IPS-18c (cell line): ENCODE data around the gene ASCL5.

Experiments used
- H3K4me3 ChIP-seq: 2 replicates; pipeline ENCODE4 v1.7.0; 2013; ENCODE audit warnings: low read depth, mild to moderate bottlenecking, low read length, moderate library complexity; ENCODE audit not compliant: insufficient read depth
- H3K9me3 ChIP-seq: one replicate; pipeline ENCODE4 v1.6.1; 2013; ENCODE audit warnings: mild to moderate bottlenecking, low read length, moderate library complexity; ENCODE audit not compliant: control insufficient read depth, insufficient read depth

ASCL5 gene

GRCh38 chr1:201156346-201156745, 29.4 kb upstream of the ASCL5 start:
- no peak overlapping the region for H3K4me3 ChIP-seq
- no peaks in the 10 kb centered on the region for H3K9me3 ChIP-seq

DNA sequence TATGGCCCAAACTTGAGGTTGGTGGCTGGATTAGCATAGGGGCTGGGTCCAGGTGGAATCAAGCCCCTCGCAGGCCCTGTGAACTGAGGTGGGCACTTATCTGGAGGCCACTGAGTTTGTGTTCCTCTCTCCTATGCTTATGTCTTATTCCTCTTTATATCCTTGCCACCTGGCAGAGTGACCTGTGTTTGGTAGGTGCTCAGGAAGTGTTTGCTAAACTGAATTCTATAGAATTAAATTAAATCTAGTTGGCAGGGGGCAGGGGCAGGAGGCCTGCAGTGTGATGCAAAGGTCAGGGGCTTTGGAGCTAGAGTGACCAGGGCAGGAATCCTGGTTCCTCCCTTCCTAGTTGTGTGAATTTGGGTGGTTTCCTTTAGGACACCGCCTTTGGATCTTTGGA, 28.4 kb upstream of the ASCL5 start:
- H3K4me3 ChIP-seq: no peak overlapping the region
- no peaks in the 10 kb centered on the region for H3K9me3 ChIP-seq

DNA sequence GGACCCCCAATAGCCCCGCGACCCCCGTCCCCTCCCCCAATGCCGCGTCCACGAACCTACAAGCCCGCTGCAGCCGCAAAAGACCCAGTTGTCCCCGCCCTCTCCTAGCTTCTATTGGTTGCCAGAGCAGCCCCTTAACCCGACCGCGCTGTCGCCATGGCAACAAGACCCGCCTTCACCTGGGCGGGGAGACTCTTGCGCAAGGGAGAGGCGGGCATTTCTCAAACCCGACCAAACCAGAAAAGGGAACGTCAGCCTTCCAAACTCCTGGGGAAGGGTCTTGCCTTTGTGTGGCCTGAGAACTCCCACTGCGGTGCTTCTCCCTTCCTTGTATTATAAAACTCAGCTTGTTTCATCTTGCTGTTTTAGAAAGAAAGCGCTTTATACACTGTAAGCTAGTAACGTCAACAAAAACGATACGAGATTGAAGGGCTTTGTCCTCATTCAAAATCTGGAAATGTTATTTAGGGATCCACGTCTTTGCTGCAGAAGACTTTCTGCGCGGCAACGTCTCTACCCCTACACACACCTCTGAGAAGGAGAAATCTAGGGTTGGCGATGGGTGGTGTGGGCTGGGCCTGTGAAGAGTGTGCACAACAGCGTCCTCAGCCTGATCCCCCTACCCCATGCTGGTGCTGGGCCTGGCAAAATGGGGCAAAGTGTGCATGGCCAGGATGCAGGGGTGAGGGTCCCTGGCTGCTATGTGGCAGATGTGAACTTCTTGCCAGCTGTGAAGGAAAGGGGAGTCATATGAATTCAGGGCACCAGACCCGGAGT, 27.6 kb upstream of the ASCL5 start, which contains the start of gene TMEM9:
TMEM9 (minus strand) TSS at position 86 of the 777 bp plus-strand sequence. CDS start 551 bp downstream, outside the sequence.
- Histone ChIP-seq H3K9me3 (no peaks in the 10 kb centered on the region), H3K4me3 (peak within 1 kb of the TSS; percentile 79)

DNA sequence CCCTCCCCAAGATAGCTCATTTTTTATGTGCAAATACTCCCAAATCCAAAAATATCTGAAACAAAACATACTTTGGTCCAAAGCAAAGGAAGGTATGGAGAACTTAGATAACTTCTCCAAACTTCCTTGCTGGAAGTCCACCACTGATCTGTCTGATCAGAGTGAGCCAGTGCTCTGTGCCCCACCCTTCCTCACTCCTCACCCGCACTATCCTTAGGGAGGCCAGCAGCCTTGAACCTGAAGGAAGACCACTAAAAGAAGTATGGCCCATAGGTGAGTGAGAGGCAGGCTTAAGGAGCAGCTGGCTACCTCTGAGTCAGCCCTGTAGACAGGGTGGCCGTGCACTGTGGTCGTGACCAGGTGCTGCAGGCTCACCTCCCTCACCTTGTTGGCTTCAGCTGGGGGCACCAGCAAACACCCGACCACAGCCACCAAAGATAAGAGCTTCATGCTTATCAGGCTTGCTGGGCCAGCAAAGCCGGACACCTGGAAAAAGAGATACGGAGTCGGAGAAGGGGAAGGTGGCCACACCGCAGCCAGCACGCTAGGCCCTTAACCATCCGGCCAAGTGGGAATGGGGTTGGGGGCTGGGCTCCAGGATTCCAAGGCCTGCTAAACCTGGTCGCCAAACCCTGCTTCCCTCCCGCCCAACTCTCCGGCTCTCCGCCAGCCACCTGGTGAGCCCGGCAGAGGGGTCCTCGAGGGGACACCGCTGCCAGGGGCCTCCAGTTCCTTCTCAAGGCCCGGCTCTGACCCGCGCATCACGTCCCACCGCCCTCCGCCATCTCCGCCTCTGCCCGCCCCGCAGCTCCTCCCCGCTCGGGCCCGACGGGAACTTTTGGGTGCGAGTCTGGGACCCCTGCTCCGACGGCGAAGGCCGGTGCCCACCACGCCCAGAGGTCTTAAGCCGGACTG, 26.7 kb upstream of the ASCL5 start:
- Histone ChIP-seq H3K9me3 (no peaks in the 10 kb centered on the region), H3K4me3 (peak overlapping the region; percentile 79)

DNA sequence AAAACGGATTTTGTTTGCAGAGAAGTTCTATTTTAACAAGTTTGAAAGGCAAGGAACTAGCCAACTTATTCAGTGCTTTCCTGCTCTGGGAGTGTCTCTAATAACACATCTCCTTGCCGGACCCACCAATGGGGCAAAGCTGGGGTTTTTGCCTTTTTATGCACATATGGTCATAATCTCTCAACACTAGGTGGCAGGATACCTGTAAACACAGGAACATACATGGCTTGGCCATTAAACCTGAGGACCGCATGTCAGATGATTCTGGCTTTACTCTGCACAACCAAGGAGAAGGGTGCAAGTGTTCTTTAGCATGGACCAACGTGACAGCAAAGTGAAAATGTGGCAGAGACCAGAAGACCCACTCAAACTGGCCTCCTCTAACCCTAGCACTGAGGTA, 22.4 kb upstream of the ASCL5 start:
- H3K9me3 ChIP-seq: no peaks in the 10 kb centered on the region
- no peak overlapping the region for H3K4me3 ChIP-seq

- no peak overlapping the region for H3K4me3 ChIP-seq
These were observed 20.5 kb upstream of the ASCL5 start for GRCh38 chr1:201147396-201148015.

DNA sequence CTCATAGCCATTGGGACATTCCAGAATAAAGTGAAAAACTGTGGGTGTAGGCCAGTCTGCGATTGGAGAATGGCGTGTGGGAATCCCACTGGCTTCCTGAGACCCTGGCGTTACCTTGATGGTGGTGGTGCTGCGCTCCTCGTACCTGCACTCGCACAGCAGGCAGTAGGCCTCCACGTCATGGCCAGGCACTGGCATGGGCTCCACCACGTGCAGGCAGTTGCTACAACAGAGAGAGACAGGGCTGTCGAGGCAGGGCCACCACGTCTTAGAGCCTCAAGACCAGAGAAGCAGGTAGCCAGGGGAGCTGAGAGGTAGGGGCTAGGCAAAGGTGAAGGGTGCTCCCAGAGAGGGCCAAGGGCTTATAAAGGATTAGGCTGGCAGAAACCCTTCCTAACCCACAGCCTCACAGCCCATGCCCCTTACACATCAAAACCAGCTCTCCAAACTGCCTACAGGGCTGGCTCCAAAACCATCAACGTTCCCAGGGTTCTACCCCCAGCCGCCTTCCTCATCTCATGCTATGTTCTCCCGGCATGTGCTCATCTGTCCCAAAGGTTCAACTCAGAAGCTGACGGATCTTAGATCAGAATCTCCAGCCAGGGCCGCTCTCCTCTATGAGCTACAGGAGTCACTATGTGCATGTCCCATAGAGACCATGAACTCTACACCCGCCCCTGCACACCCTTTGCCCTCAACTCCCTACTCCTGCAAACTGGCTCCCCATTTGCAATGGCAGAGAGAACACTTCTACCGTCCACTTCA, 19.8 kb upstream of the ASCL5 start:
- no peaks in the 10 kb centered on the region for H3K9me3 ChIP-seq
- no peak overlapping the region for H3K4me3 ChIP-seq

More at GRCh38 chr1:201147396-201148015, 20.5 kb upstream of the ASCL5 start:
- H3K9me3 ChIP-seq: no peaks in the 10 kb centered on the region

- H3K4me3 ChIP-seq: no peak overlapping the region
- no peaks in the 10 kb centered on the region for H3K9me3 ChIP-seq
These were observed 18.8 kb upstream of the ASCL5 start for GRCh38 chr1:201145816-201146215.

- H3K4me3 ChIP-seq: no peak overlapping the region
- H3K9me3 ChIP-seq: no peaks in the 10 kb centered on the region
These were observed 18.1 kb upstream of the ASCL5 start for GRCh38 chr1:201145132-201145531.

DNA sequence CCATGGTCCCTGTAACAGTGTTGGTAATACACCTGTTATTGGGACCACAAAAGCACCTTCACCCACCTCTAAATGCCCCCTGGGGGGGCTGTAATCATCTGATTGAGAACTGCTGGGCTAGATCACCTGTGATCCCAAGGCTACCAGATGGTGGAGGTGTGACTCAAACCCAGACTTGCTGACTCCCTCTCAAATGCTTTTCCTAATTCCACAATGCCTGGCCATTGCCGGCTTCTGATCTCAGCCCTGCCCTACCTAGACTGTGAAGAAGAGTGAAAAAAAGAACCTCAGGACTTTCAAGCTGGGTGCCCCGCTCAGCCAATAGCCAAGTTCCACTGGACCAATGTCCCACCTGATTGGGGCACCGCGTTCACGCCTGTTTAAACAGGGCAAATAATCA, 17.7 kb upstream of the ASCL5 start:
- H3K4me3 ChIP-seq: no peak overlapping the region
- H3K9me3 ChIP-seq: no peaks in the 10 kb centered on the region

DNA sequence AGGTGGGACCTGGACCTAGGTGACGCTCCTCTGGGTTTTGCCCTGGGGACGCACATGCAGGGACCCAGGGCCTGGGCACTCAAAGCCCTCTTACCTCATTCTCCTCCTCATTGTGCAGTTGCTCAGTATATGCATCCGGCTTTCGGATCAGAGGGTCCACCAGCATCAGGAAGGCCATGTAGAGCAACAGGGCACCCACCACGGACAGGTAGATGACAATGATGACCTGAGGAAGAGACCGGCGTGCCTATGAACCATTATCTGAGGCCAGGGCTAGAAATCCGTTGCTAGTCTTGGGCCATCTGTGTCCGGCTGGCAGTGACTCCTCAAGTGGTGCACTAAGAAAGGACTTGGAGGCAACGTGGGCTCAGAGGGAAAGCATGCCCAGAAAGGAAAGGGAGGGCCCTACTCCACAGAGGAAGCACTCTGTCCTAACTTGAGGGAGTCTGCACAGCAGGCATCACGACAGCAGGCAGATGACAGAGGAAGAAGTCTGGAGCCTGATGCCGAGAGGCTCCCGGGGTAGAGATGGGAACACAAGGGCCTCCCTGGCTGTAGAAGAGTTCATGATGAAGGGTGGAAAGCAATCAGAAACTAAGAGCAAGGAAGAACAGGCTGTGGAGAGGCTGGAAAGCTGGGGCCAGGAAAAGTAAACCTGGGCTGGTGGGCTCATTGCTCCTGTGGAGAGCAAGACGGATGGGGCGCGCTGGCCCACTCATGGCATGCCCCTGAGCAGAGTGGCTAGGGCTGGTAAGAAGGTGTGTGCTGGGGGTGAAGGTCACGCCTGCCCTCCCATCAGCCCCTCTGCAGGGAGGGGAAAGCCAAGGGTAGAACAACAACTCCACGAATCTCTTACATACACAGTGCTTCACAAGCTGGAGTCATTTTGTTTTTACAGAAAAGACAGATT, 17.0 kb upstream of the ASCL5 start:
- no peak overlapping the region for H3K4me3 ChIP-seq
- no peaks in the 10 kb centered on the region for H3K9me3 ChIP-seq

- H3K4me3 ChIP-seq: no peak overlapping the region
- H3K9me3 ChIP-seq: no peaks in the 10 kb centered on the region
These were observed 16.1 kb upstream of the ASCL5 start for GRCh38 chr1:201142849-201143725.

GRCh38 chr1:201142011-201142848, 15.2 kb upstream of the ASCL5 start:
- Histone ChIP-seq H3K4me3 (no peak overlapping the region), H3K9me3 (no peaks in the 10 kb centered on the region)

DNA sequence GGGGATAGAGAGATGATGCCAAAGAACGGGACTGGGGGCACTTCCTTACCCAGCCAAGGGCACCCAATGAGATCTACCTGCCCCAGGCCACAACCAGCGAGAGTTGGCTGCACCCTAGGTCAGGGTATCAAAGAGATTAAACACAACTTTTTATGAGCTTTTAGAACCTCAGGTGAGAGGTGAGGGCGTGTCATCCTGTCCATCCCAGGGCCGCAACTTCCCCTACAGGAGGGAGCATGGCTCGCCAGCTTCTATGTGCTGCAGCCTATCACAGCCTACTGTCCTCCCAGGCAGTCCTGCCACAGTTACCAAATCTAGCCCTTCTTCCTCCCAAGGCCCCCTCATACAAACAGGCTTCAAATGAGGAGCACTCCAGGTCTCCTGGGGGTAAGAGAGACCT, 14.4 kb upstream of the ASCL5 start:
- H3K9me3 ChIP-seq: no peaks in the 10 kb centered on the region
- H3K4me3 ChIP-seq: no peak overlapping the region

DNA sequence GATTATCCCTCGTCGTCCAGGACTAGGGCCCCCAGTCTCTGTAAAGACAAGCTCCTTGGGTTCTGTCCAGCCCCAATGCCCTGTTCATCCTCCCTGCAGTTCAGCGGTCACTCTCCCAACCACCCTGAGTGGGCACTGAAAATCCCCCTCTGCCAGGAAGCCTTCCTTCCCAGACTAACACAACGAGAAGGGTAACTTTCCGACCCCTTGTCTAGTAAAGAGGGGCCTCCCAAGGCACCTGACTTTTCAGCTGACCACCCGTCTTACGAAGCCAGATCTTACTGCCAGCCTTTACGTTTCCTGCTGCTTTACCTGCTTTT, 13.9 kb upstream of the ASCL5 start:
- Histone ChIP-seq H3K9me3 (no peaks in the 10 kb centered on the region), H3K4me3 (no peak overlapping the region)
